ENCODE data around the gene POFUT2.

POFUT2 gene

GRCh38 chr21:45278156-45278911 lies 9.4 kb downstream of the POFUT2 start:
- DNase-seq (ENCODE audit: insufficient read length) = no peak
- TF ChIP-seq POLR2A (IDR thresholded peaks at IDR 0.05; ENCODE audit: low read depth, low read length) (no peak), TAF1 (IDR thresholded peaks at IDR 0.05; ENCODE audit: borderline replicate concordance, low read depth, low read length) (no peak), POLR2AphosphoS5 (IDR thresholded peaks at IDR 0.05; ENCODE audit: low read depth, low read length) (no peak)
- FAIRE-seq = no peak

- no peak for DNase-seq (ENCODE audit: insufficient read length)
- TF ChIP-seq POLR2AphosphoS5 (IDR thresholded peaks at IDR 0.05; ENCODE audit: low read depth, low read length) (no peak), POLR2A (IDR thresholded peaks at IDR 0.05; ENCODE audit: low read depth, low read length) (no peak), TAF1 (IDR thresholded peaks at IDR 0.05; ENCODE audit: borderline replicate concordance, low read depth, low read length) (no peak)
- no peak for FAIRE-seq
Measured at GRCh38 chr21:45277101-45278045, 10.3 kb downstream of the POFUT2 start.

- DNase-seq (ENCODE audit: insufficient read length) (no peak), FAIRE-seq (no peak)
- TF ChIP-seq TAF1 (IDR thresholded peaks at IDR 0.05; ENCODE audit: borderline replicate concordance, low read depth, low read length) = no peak
- TF ChIP-seq POLR2AphosphoS5 (IDR thresholded peaks at IDR 0.05; ENCODE audit: low read depth, low read length) = no peak
- no peak for TF ChIP-seq POLR2A (IDR thresholded peaks at IDR 0.05; ENCODE audit: low read depth, low read length)
Measured at GRCh38 chr21:45276596-45276995, 11.1 kb downstream of the POFUT2 start.

- no peak for DNase-seq (ENCODE audit: insufficient read length)
- no peak for TF ChIP-seq TAF1 (IDR thresholded peaks at IDR 0.05; ENCODE audit: borderline replicate concordance, low read depth, low read length)
- TF ChIP-seq POLR2A (IDR thresholded peaks at IDR 0.05; ENCODE audit: low read depth, low read length) = no peak
- TF ChIP-seq POLR2AphosphoS5 (IDR thresholded peaks at IDR 0.05; ENCODE audit: low read depth, low read length) = no peak
- FAIRE-seq = no peak
Measured at GRCh38 chr21:45270306-45270821, 17.3 kb downstream of the POFUT2 start.

GRCh38 chr21:45269861-45270260 lies 17.8 kb downstream of the POFUT2 start:
- no peak for FAIRE-seq
- DNase-seq (ENCODE audit: insufficient read length) = no peak
- TF ChIP-seq POLR2A (IDR thresholded peaks at IDR 0.05; ENCODE audit: low read depth, low read length) (no peak), POLR2AphosphoS5 (IDR thresholded peaks at IDR 0.05; ENCODE audit: low read depth, low read length) (no peak)

- no peak for TF ChIP-seq POLR2AphosphoS5 (IDR thresholded peaks at IDR 0.05; ENCODE audit: low read depth, low read length)
- DNase-seq (ENCODE audit: insufficient read length) (no peak), FAIRE-seq (no peak)
Measured at GRCh38 chr21:45267390-45267760, 20.3 kb downstream of the POFUT2 start.

- no peak for FAIRE-seq
- TF ChIP-seq POLR2AphosphoS5 (IDR thresholded peaks at IDR 0.05; ENCODE audit: low read depth, low read length) (no peak), TAF1 (IDR thresholded peaks at IDR 0.05; ENCODE audit: borderline replicate concordance, low read depth, low read length) (no peak), POLR2A (IDR thresholded peaks at IDR 0.05; ENCODE audit: low read depth, low read length) (no peak)
Measured at GRCh38 chr21:45266518-45267389, 20.9 kb downstream of the POFUT2 start.

GRCh38 chr21:45265721-45266517 lies 21.8 kb downstream of the POFUT2 start:
- FAIRE-seq (no peak), DNase-seq (ENCODE audit: insufficient read length) (no peak)
- TF ChIP-seq POLR2AphosphoS5 (IDR thresholded peaks at IDR 0.05; ENCODE audit: low read depth, low read length) (no peak), TAF1 (IDR thresholded peaks at IDR 0.05; ENCODE audit: borderline replicate concordance, low read depth, low read length) (no peak), POLR2A (IDR thresholded peaks at IDR 0.05; ENCODE audit: low read depth, low read length) (no peak)

More at GRCh38 chr21:45266518-45267389, 20.9 kb downstream of the POFUT2 start:
- DNase-seq (ENCODE audit: insufficient read length) = no peak

- DNase-seq (ENCODE audit: insufficient read length) = no peak
- no peak for FAIRE-seq
- TF ChIP-seq TAF1 (IDR thresholded peaks at IDR 0.05; ENCODE audit: borderline replicate concordance, low read depth, low read length) (no peak), POLR2A (IDR thresholded peaks at IDR 0.05; ENCODE audit: low read depth, low read length) (no peak), POLR2AphosphoS5 (IDR thresholded peaks at IDR 0.05; ENCODE audit: low read depth, low read length) (no peak)
Measured at GRCh38 chr21:45264912-45265515, 22.7 kb downstream of the POFUT2 start.
